PC-9 (cell line): ENCODE data around the gene ANXA6.

Source experiments
- CTCF ChIP-seq: fragments of 200-600 bp; sonication (generic); conservative IDR thresholded peaks from 2 replicates; pipeline ENCODE4 v1.6.1; 2017; ENCODE audit warnings: mixed run types, antibody characterized with exemption, mild to moderate bottlenecking, moderate library complexity
- EZH2 ChIP-seq: fragments of 200-600 bp; sonication (generic); IDR thresholded peaks from 2 replicates; pipeline ENCODE4 v1.8.0; 2017; ENCODE audit warnings: antibody characterized with exemption, low read depth

GRCh38 chr5:151158287-151158661 is 695 bp upstream of the ANXA6 start:
- TF ChIP-seq EZH2 (no peak), CTCF (no peak)
